H9 (cell line): ENCODE results near the gene ANKRD22. TPM values are rescaled to one million over a fixed set of nuclear protein-coding genes. Genes with fewer than 3 reads are reported as not detected.

Experiments
- DNase-seq: peaks from one replicate; pipeline ENCODE4 v3.0.0-alpha.2; 2017
- H2AFZ ChIP-seq: one replicate; pipeline ENCODE4 v1.6.1; 2013; ENCODE audit warnings: mild to moderate bottlenecking, low read length, control low read depth, moderate library complexity
- H2AK5ac ChIP-seq: 2 replicates; pipeline ENCODE4 v1.6.1; 2013; ENCODE audit warnings: low read length, control low read depth, mixed read lengths; ENCODE audit not compliant: insufficient read length
- H2BK120ac ChIP-seq: one replicate; pipeline ENCODE4 v1.6.1; 2013; ENCODE audit warnings: low read depth, mild to moderate bottlenecking, low read length, control low read depth, inconsistent platforms; ENCODE audit not compliant: poor library complexity, severe bottlenecking
- H2BK12ac ChIP-seq: 2 replicates; pipeline ENCODE4 v1.6.1; 2013; ENCODE audit warnings: low read length, control low read depth, mixed read lengths, low read depth; ENCODE audit not compliant: insufficient read length
- H2BK15ac ChIP-seq: 2 replicates; pipeline ENCODE4 v1.6.1; 2013; ENCODE audit warnings: low read depth, low read length, control low read depth
- H2BK20ac ChIP-seq: one replicate; pipeline ENCODE4 v1.6.1; 2013; ENCODE audit warnings: low read depth, mild to moderate bottlenecking, low read length, control low read depth, inconsistent platforms; ENCODE audit not compliant: poor library complexity, severe bottlenecking
- H2BK5ac ChIP-seq: 2 replicates; pipeline ENCODE4 v1.6.1; 2013; ENCODE audit warnings: low read length, control low read depth, mixed read lengths; ENCODE audit not compliant: insufficient read length
- H3K14ac ChIP-seq: 2 replicates; pipeline ENCODE4 v1.6.1; 2013; ENCODE audit warnings: low read length, control low read depth; ENCODE audit not compliant: insufficient read depth
- H3K18ac ChIP-seq: 2 replicates; pipeline ENCODE4 v1.6.1; 2013; ENCODE audit warnings: low read depth, mild to moderate bottlenecking, mixed read lengths, low read length, control low read depth; ENCODE audit not compliant: insufficient read length
- H3K23ac ChIP-seq: 2 replicates; pipeline ENCODE4 v1.6.1; 2013; ENCODE audit warnings: low read length, control low read depth, mixed read lengths, low read depth; ENCODE audit not compliant: insufficient read length
- H3K23me2 ChIP-seq: 2 replicates; pipeline ENCODE4 v1.6.1; 2013; ENCODE audit warnings: low read depth, mild to moderate bottlenecking, mixed read lengths, low read length, control low read depth; ENCODE audit not compliant: insufficient read length, poor library complexity, severe bottlenecking
- H3K27ac ChIP-seq: 2 replicates; pipeline ENCODE4 v1.5.1; 2013; ENCODE audit warnings: low read length, control low read depth, mixed read lengths, low read depth; ENCODE audit not compliant: insufficient read length
- H3K27me3 ChIP-seq: 2 replicates; pipeline ENCODE4 v1.6.1; 2013; ENCODE audit warnings: low read length, control low read depth, inconsistent platforms; ENCODE audit not compliant: insufficient read depth
- H3K4ac ChIP-seq: 2 replicates; pipeline ENCODE4 v1.6.1; 2013; ENCODE audit warnings: low read depth, mild to moderate bottlenecking, control low read depth, inconsistent platforms, low read length, moderate library complexity
- H3K4me1 ChIP-seq: 2 replicates; pipeline ENCODE4 v1.6.1; 2013; ENCODE audit warnings: low read length, control low read depth, inconsistent platforms; ENCODE audit not compliant: insufficient read depth
- H3K4me2 ChIP-seq: 2 replicates; pipeline ENCODE4 v1.6.1; 2013; ENCODE audit warnings: low read length, control low read depth, mixed read lengths; ENCODE audit not compliant: insufficient read length, insufficient read depth
- H3K56ac ChIP-seq: 2 replicates; pipeline ENCODE4 v1.6.1; 2013; ENCODE audit warnings: low read depth, mild to moderate bottlenecking, mixed read lengths, low read length, control low read depth; ENCODE audit not compliant: insufficient read length
- H3K79me1 ChIP-seq: 2 replicates; pipeline ENCODE4 v1.6.1; 2013; ENCODE audit warnings: low read depth, mild to moderate bottlenecking, moderate library complexity, low read length, control low read depth, inconsistent platforms; ENCODE audit not compliant: insufficient read depth, poor library complexity, severe bottlenecking
- H3K79me2 ChIP-seq: 2 replicates; pipeline ENCODE4 v1.6.1; 2013; ENCODE audit warnings: low read length, control low read depth, inconsistent platforms; ENCODE audit not compliant: insufficient read depth
- H3K9ac ChIP-seq: 2 replicates; pipeline ENCODE4 v1.6.1; 2013; ENCODE audit warnings: low read length, control low read depth, mixed read lengths; ENCODE audit not compliant: insufficient read length; ENCODE audit errors: extremely low read depth
- H3K9me3 ChIP-seq: one replicate; pipeline ENCODE4 v1.6.1; 2013; ENCODE audit warnings: low read depth, low read length, inconsistent platforms; ENCODE audit not compliant: control insufficient read depth
- H3T11ph ChIP-seq: one replicate; pipeline ENCODE4 v1.6.1; 2013; ENCODE audit warnings: mild to moderate bottlenecking, low read length, control low read depth, inconsistent platforms
- H4K20me1 ChIP-seq: one replicate; pipeline ENCODE4 v1.6.1; 2013; ENCODE audit not compliant: control insufficient read depth, insufficient read length, insufficient read depth
- H4K5ac ChIP-seq: 2 replicates; pipeline ENCODE4 v1.6.1; 2013; ENCODE audit warnings: low read depth, mild to moderate bottlenecking, mixed read lengths, low read length, control low read depth; ENCODE audit not compliant: insufficient read length
- H4K8ac ChIP-seq: replicated peaks from 2 replicates; pipeline ENCODE4 v1.6.1; 2013; ENCODE audit warnings: low read length, control low read depth, mixed read lengths, low read depth; ENCODE audit not compliant: insufficient read length
- H4K91ac ChIP-seq: 2 replicates; pipeline ENCODE4 v1.6.1; 2013; ENCODE audit warnings: low read depth, mild to moderate bottlenecking, moderate library complexity, mixed read lengths, low read length, control low read depth; ENCODE audit not compliant: insufficient read length
- H3K27ac Mint-ChIP-seq, 3 experiments: 2 replicates in 2 of 3; 3 replicates in 1 of 3; pipeline ENCODE4 v1.8.0; 2020 to 2021; ENCODE audit warnings: mixed read lengths in 3 of 3, mild to moderate bottlenecking in 1 of 3, moderate library complexity in 1 of 3
- H3K27me3 Mint-ChIP-seq: 2 replicates; pipeline ENCODE4 v1.8.0; 2021; ENCODE audit warnings: low read depth, mild to moderate bottlenecking, moderate library complexity, mixed read lengths
- H3K36me3 Mint-ChIP-seq, 3 experiments: 2 replicates in 2 of 3; 3 replicates in 1 of 3; pipeline ENCODE4 v1.8.0; 2020 to 2021; ENCODE audit warnings: low read depth in 3 of 3, mixed read lengths in 3 of 3; ENCODE audit not compliant: insufficient read depth in 1 of 3
- H3K4me1 Mint-ChIP-seq, 2 experiments: 2 replicates each; pipeline ENCODE4 v1.8.0; 2020; ENCODE audit warnings: mixed read lengths in 2 of 2
- H3K4me3 Mint-ChIP-seq, 2 experiments: 2 replicates in 1 of 2; 3 replicates in 1 of 2; pipeline ENCODE4 v1.8.0; 2020 to 2021; ENCODE audit warnings: mild to moderate bottlenecking in 2 of 2, mixed read lengths in 2 of 2, moderate library complexity in 1 of 2
- H3K9me3 Mint-ChIP-seq, 2 experiments: 2 replicates in 1 of 2; 3 replicates in 1 of 2; pipeline ENCODE4 v1.8.0; 2020; ENCODE audit warnings: mild to moderate bottlenecking in 2 of 2, mixed read lengths in 2 of 2, moderate library complexity in 1 of 2
- CTCF ChIP-seq: fragments of 200-600 bp; sonication (generic); conservative IDR thresholded peaks from 3 replicates; pipeline ENCODE4 v1.8.0; 2021; ENCODE audit warnings: antibody characterized with exemption, mild to moderate bottlenecking
- WGBS: extraction: QIAGEN DNeasy Blood & Tissue Kit; methylation state at CpG from one replicate; pipeline ENCODE4 v1.1.7; 2013; ENCODE audit warnings: missing lambda C conversion rate, low lambda C conversion rate, mixed read lengths; ENCODE audit not compliant: insufficient read length; ENCODE audit errors: extremely low coverage; 5-methylcytosine and 5-hydroxymethylcytosine counted together
- total RNA-seq: library from RNA; stranded (reverse); gene quantifications from 2 replicates; pipeline ENCODE4 v1.2.1, GENCODE V29; 2021

The ANKRD22 gene
- total RNA-seq, 1 experiment from 2014 or later, result not detected

- H3K4me1 Mint-ChIP-seq, result peaks cover 3 to 9% of the 10 kb centered on the region in 2 experiments; a peak in 3 of 4 replicates
- Histone ChIP-seq H4K5ac (no peak overlapping the region), H3K79me2 (no peaks in the 10 kb centered on the region), H3K56ac (no peak overlapping the region), H3K9me3 (no peaks in the 10 kb centered on the region), H2BK5ac (no peak overlapping the region), H3K18ac (no peak overlapping the region), H3K27ac (no peak overlapping the region), H3K4me2 (no peak overlapping the region), H2BK12ac (no peak overlapping the region), H3T11ph (no peak overlapping the region), H3K4me1 (no peaks in the 10 kb centered on the region), H2AK5ac (no peak overlapping the region), H3K23me2 (no peaks in the 10 kb centered on the region), H2BK120ac (no peak overlapping the region), H3K9ac (no peak overlapping the region), H4K20me1 (no peaks in the 10 kb centered on the region), H3K27me3 (no peaks in the 10 kb centered on the region), H2BK20ac (no peak overlapping the region), H4K91ac (no peak overlapping the region), H3K79me1 (no peaks in the 10 kb centered on the region), H4K8ac (no peak overlapping the region), H2AFZ (no peak overlapping the region), H2BK15ac (no peak overlapping the region), H3K4ac (no peak overlapping the region), H3K23ac (no peak overlapping the region), H3K14ac (no peak overlapping the region)
- TF ChIP-seq CTCF, result no peak
- no peaks in the 10 kb centered on the region for H3K27me3 Mint-ChIP-seq
- H3K27ac Mint-ChIP-seq, result no peak overlapping the region; a peak in 1 of 7 replicates
- no CpG with 5 or more reads among the region's 4 CpGs for WGBS
- no peaks in the 10 kb centered on the region; a peak in 1 of 5 replicates for H3K9me3 Mint-ChIP-seq
- H3K36me3 Mint-ChIP-seq, result no peaks in the 10 kb centered on the region
- no peak for DNase-seq
- H3K4me3 Mint-ChIP-seq, result no peak overlapping the region
Observed at GRCh38 chr10:88792661-88793060, 59.0 kb downstream of the ANKRD22 start.
